H1 (cell line): Measurements from ENCODE around the gene MAPK11. TPM values are rescaled to one million over a fixed set of nuclear protein-coding genes. Genes with fewer than 3 reads are reported as not detected.

Experiments
- BRCA1 ChIP-seq: IDR thresholded peaks from 2 replicates; pipeline ENCODE4 v1.6.1; 2012; ENCODE audit warnings: low read depth, low read length, improper control_type of control experiment
- NANOG ChIP-seq: IDR thresholded peaks from 2 replicates; pipeline ENCODE4 v1.6.1; 2011; ENCODE audit warnings: low read length, low read depth, mild to moderate bottlenecking, inconsistent platforms; ENCODE audit not compliant: insufficient read depth, poor library complexity, severe bottlenecking
- NRF1 ChIP-seq: IDR thresholded peaks from 2 replicates; pipeline ENCODE4 v1.6.1; 2011; ENCODE audit warnings: mild to moderate bottlenecking, low read depth, low read length, improper control_type of control experiment
- POLR2A ChIP-seq, 2 experiments: IDR thresholded peaks; 1 replicate in 1 of 2; 2 replicates in 1 of 2; pipeline ENCODE4 v1.6.1; 2011; ENCODE audit warnings: low read depth in 2 of 2, low read length in 2 of 2, mild to moderate bottlenecking in 2 of 2; ENCODE audit errors: control extremely low read depth in 1 of 2
- RBBP5 ChIP-seq: IDR thresholded peaks from 2 replicates; pipeline ENCODE4 v1.7.1; 2012; ENCODE audit warnings: low read depth, mild to moderate bottlenecking, inconsistent platforms, low read length, moderate library complexity, borderline replicate concordance
- RXRA ChIP-seq: IDR thresholded peaks from 2 replicates; pipeline ENCODE4 v1.6.1; 2011; ENCODE audit warnings: low read depth, mild to moderate bottlenecking, low read length, moderate library complexity; ENCODE audit not compliant: insufficient read depth
- TAF7 ChIP-seq: optimal IDR thresholded peaks from 2 replicates; pipeline ENCODE3; 2011; ENCODE audit warnings: low read depth, mild to moderate bottlenecking, inconsistent platforms, low read length, moderate library complexity, borderline replicate concordance
- polyA plus RNA-seq, 7 experiments: library from polyadenylated mRNA; depleted of rRNA in 3 of 7; stranded (reverse) in 5 of 7; unstranded in 2 of 7; fragments of >200 nt in 5 of 7; fragments of 200-250 nt in 2 of 7; gene quantifications; 1 replicate in 5 of 7; 2 replicates in 1 of 7; 4 replicates in 1 of 7; pipeline versions ENCODE4 v1.2.1 to v1.2.3, GENCODE V29; 2011 to 2013; ENCODE audit warnings: missing spikeins in 2 of 7, mixed read lengths in 2 of 7
- total RNA-seq: library from RNA; stranded (reverse); fragmentation: NEBNext Ultra II Directional; extraction: Animal tissue kit (Norgen Biotek cat#: 25700); gene quantifications from 2 replicates; pipeline ENCODE4 v1.2.1, GENCODE V29; 2021
- TF ChIP-seq, protein P1 (sequence below): fragments of 300-600 bp; sonication (generic); IDR thresholded peaks from 2 replicates; pipeline ENCODE4 v1.7.1; 2012; ENCODE audit warnings: low read length, moderate library complexity, mild to moderate bottlenecking, inconsistent platforms; ENCODE audit not compliant: insufficient replicate concordance
- TF ChIP-seq, protein P2 (sequence below): IDR thresholded peaks from 2 replicates; pipeline ENCODE4 v1.6.1; 2011; ENCODE audit warnings: low read length, improper control_type of control experiment

The MAPK11 gene
- total and polyA plus RNA-seq, 2 of the 8 experiments (the other 6 are each of a cell fraction or from before 2014, with no cell fraction given) = 0.70 to 1.5 TPM

GRCh38 chr22:50222508-50222907 is 47.7 kb downstream of the MAPK11 start (continued):
- TF ChIP-seq, protein P1, sequence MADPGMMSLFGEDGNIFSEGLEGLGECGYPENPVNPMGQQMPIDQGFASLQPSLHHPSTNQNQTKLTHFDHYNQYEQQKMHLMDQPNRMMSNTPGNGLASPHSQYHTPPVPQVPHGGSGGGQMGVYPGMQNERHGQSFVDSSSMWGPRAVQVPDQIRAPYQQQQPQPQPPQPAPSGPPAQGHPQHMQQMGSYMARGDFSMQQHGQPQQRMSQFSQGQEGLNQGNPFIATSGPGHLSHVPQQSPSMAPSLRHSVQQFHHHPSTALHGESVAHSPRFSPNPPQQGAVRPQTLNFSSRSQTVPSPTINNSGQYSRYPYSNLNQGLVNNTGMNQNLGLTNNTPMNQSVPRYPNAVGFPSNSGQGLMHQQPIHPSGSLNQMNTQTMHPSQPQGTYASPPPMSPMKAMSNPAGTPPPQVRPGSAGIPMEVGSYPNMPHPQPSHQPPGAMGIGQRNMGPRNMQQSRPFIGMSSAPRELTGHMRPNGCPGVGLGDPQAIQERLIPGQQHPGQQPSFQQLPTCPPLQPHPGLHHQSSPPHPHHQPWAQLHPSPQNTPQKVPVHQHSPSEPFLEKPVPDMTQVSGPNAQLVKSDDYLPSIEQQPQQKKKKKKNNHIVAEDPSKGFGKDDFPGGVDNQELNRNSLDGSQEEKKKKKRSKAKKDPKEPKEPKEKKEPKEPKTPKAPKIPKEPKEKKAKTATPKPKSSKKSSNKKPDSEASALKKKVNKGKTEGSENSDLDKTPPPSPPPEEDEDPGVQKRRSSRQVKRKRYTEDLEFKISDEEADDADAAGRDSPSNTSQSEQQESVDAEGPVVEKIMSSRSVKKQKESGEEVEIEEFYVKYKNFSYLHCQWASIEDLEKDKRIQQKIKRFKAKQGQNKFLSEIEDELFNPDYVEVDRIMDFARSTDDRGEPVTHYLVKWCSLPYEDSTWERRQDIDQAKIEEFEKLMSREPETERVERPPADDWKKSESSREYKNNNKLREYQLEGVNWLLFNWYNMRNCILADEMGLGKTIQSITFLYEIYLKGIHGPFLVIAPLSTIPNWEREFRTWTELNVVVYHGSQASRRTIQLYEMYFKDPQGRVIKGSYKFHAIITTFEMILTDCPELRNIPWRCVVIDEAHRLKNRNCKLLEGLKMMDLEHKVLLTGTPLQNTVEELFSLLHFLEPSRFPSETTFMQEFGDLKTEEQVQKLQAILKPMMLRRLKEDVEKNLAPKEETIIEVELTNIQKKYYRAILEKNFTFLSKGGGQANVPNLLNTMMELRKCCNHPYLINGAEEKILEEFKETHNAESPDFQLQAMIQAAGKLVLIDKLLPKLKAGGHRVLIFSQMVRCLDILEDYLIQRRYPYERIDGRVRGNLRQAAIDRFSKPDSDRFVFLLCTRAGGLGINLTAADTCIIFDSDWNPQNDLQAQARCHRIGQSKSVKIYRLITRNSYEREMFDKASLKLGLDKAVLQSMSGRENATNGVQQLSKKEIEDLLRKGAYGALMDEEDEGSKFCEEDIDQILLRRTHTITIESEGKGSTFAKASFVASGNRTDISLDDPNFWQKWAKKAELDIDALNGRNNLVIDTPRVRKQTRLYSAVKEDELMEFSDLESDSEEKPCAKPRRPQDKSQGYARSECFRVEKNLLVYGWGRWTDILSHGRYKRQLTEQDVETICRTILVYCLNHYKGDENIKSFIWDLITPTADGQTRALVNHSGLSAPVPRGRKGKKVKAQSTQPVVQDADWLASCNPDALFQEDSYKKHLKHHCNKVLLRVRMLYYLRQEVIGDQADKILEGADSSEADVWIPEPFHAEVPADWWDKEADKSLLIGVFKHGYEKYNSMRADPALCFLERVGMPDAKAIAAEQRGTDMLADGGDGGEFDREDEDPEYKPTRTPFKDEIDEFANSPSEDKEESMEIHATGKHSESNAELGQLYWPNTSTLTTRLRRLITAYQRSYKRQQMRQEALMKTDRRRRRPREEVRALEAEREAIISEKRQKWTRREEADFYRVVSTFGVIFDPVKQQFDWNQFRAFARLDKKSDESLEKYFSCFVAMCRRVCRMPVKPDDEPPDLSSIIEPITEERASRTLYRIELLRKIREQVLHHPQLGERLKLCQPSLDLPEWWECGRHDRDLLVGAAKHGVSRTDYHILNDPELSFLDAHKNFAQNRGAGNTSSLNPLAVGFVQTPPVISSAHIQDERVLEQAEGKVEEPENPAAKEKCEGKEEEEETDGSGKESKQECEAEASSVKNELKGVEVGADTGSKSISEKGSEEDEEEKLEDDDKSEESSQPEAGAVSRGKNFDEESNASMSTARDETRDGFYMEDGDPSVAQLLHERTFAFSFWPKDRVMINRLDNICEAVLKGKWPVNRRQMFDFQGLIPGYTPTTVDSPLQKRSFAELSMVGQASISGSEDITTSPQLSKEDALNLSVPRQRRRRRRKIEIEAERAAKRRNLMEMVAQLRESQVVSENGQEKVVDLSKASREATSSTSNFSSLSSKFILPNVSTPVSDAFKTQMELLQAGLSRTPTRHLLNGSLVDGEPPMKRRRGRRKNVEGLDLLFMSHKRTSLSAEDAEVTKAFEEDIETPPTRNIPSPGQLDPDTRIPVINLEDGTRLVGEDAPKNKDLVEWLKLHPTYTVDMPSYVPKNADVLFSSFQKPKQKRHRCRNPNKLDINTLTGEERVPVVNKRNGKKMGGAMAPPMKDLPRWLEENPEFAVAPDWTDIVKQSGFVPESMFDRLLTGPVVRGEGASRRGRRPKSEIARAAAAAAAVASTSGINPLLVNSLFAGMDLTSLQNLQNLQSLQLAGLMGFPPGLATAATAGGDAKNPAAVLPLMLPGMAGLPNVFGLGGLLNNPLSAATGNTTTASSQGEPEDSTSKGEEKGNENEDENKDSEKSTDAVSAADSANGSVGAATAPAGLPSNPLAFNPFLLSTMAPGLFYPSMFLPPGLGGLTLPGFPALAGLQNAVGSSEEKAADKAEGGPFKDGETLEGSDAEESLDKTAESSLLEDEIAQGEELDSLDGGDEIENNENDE = no peak
- no peak for TF ChIP-seq POLR2A (IDR thresholded peaks at IDR 0.05; ENCODE audit: control extremely low read depth in 1 of 2, low read depth in 2 of 2, low read length in 2 of 2)
- TF ChIP-seq NANOG = no peak
- TF ChIP-seq, protein P2, sequence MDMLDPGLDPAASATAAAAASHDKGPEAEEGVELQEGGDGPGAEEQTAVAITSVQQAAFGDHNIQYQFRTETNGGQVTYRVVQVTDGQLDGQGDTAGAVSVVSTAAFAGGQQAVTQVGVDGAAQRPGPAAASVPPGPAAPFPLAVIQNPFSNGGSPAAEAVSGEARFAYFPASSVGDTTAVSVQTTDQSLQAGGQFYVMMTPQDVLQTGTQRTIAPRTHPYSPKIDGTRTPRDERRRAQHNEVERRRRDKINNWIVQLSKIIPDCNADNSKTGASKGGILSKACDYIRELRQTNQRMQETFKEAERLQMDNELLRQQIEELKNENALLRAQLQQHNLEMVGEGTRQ = no peak
- no peak for TF ChIP-seq RXRA
- TF ChIP-seq RBBP5 = no peak
- TF ChIP-seq TAF7 = no peak
- no peak for TF ChIP-seq BRCA1
- no peak for TF ChIP-seq NRF1
